Measurements from ENCODE around the gene EFNB2. TPM values are rescaled to one million over a fixed set of nuclear protein-coding genes. Genes with fewer than 3 reads are reported as not detected.

Gene EFNB2
- 0.81 TPM for total RNA-seq

GRCh38 chr13:106535552-106536243 is at the start of gene EFNB2:
TSS of gene EFNB2 (minus strand) at chr13:106535662. CDS start at chr13:106534964, 698 bp downstream.
- DNase-seq (ENCODE audit: low read depth in 2 of 3, low spot score in 2 of 3), result peak; percentile 79 to 91 (median 89)

DNA sequence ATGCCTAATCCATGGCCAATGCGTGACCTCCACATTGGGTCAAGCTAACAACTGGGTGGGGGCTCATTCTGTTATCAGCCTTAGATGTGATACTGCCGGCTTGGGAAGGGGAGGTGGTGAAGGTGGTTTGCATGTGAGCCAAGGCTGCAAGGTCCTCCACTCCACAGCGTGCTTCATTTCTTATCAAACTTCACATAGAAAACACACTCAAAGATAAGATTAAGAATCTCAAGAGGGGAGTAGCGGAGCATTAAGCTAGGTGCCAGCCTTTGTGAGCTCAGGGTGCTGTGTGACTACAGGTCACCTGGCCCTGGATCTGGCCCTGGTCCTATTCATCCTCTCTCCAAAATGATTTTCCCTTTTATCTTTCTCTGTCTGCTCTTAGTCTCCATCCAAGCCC is 45.8 kb upstream of the EFNB2 start:
- no peak for DNase-seq (ENCODE audit: low read depth in 2 of 3, low spot score in 2 of 3)

- DNase-seq (ENCODE audit: low read depth in 2 of 3, low spot score in 2 of 3), result no peak
These were observed 40.4 kb upstream of the EFNB2 start for GRCh38 chr13:106575896-106576295.

- no peak for DNase-seq (ENCODE audit: low read depth in 2 of 3, low spot score in 2 of 3)
These were observed 38.4 kb upstream of the EFNB2 start for GRCh38 chr13:106573868-106574267.

DNA sequence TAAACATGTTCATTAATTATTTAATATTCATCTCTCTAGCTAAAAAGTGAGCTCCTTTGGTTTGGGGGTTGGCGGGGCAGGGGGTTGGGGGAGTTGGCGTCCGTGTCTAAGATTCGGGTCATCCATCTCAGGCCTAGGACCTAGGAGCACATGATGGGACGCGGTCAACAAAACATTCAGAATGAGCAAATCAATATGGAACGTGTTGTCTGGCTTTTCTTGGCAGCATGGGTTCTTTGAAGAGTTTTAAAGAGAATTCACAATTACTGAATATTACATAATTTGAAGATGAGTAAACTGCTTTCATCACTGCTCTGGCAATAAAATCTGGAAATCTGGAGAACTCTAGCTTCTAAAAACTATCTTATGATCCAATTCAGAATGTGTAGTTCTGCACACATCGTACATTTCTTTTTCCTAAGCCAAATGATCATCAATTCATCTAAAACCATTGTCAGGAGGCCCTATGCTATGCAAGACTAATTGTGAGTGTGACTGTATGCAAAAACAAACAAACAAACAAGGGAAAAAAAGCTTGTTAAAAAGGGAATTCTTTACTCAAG is 37.9 kb upstream of the EFNB2 start:
- no peak for DNase-seq (ENCODE audit: low read depth in 2 of 3, low spot score in 2 of 3)

DNA sequence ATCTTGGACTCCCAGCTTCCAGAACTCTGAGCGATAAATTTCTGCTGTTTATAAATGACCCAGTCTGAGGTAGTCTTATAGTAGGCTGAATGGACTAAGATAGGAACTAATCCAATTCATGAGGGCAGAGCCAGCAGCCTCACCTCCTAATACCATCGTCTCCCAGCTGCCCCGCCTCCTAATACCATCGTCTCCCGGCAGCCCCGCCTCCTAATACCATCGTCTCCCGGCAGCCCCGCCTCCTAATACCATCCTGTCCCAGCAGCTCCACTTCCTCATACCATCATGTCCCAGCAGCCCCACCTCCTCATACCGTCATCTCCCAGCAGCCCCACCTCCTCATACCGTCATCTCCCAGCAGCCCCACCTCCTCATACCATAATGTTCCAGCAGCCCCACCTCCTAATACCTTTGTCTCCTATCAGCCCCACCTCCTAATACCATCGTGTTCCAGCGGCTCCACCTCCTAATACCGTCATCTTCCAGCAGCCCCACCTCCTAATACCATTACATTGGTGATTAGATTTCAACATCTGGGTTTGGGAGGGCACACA is 34.9 kb upstream of the EFNB2 start:
- DNase-seq (ENCODE audit: low read depth in 2 of 3, low spot score in 2 of 3), result peak in 2 of 3 donors; percentile 69 to 75

DNA sequence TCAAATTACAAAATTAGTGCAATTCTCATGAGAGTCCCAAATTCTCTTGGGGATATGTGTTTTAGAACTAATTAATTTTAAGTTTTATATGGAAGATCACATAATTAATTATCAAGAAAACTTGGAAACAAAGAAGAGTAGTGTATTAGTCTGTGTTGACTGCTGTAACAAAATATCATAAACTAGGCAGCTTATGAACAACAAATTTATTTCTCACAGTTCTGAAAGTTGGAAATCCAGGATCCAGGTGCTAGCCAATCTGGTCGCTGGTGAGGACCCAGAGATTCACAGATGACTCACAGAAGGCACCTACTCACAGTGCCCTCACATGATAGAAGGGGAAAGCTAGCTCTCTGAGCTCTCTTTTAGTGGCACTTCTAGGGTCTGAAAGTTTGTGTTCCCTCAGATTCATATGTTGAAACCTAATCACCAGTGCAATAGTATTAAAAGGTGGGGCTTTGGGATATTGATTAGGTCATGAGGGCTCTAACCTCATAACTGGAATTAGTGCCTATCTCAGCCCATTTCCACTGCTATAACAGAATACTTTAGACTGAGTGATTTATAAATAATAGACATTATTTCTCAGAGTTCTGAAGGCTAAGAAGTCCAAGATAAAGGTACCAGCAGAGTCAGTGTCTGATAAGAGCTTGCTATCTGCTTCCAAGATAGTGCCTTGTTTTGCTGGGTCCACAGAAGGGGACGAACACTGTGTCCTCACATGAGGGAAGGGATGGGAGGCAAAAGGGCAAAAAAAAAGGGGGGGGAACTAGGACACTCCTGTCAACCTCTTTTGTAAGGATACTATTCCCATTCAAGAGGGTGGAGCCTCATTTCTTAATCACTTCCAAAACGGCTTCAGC is 34.0 kb upstream of the EFNB2 start:
- no peak for DNase-seq (ENCODE audit: low read depth in 2 of 3, low spot score in 2 of 3)

- no peak for DNase-seq (ENCODE audit: low read depth in 2 of 3, low spot score in 2 of 3)
These were observed 33.0 kb upstream of the EFNB2 start for GRCh38 chr13:106568299-106569003.

- DNase-seq (ENCODE audit: low read depth in 2 of 3, low spot score in 2 of 3), result peak; percentile 90 to 96 (median 93)
These were observed 32.2 kb upstream of the EFNB2 start, which contains the start of gene ARGLU1 for GRCh38 chr13:106567474-106568298. TSS of gene ARGLU1 (minus strand) at chr13:106568137. CDS start at chr13:106567919, 218 bp downstream.

- peak in 1 of 3 donors; percentile 41 for DNase-seq (ENCODE audit: low read depth in 2 of 3, low spot score in 2 of 3)
These were observed 31.4 kb upstream of the EFNB2 start for GRCh38 chr13:106566641-106567473.

DNA sequence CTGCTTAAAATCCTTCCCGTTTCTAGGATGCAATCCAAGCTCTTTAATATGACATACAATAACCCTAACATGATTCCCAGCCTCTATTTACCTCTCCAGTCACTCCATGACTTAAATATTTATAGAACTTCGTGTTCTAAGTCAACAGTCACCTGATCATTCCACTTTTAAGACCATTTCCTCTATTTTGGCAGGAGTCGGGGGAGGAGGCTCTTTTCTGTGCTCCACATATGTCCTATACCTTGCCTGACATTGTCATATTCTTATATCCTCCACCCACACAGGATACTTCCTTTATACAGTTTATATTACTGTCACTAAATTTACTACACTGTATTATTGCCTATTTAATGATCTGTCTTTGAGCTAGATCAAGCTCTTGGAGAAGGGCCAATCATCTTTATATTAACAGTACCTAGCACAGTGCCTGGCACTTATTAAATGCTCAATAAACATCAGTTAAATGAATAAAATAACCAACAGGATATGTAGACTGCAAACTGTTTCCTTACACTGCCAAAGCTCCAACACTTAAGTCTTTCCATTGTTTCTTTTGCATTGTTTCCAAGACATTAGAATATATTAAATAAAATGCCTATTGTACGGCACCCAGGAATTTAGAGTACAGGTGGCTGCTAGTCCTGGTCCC is 29.8 kb upstream of the EFNB2 start:
- DNase-seq (ENCODE audit: low read depth in 2 of 3, low spot score in 2 of 3), result peak in 1 of 3 donors; percentile 8

DNA sequence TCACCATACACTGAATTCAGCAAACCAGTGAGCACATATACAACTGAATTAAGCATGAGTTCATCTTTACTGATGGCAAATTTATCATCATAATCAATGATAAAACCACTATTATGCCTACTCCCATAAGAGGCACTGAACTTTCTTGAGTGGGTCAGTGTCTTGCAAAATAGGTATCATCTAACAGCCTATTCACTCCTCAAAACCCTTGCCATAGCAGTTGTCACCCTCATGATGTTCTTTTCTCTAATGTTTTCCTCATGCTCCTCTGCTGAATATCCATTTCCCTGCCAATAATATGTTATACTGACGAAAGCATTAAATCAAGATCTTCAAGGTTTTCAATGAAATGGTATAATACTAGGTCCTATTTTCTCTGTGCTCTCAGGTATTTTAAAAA is 26.8 kb upstream of the EFNB2 start:
- DNase-seq (ENCODE audit: low read depth in 2 of 3, low spot score in 2 of 3), result no peak

GRCh38 chr13:106561551-106562170 is 26.2 kb upstream of the EFNB2 start:
- DNase-seq (ENCODE audit: low read depth in 2 of 3, low spot score in 2 of 3), result peak in 2 of 3 donors; percentile 48 to 51

GRCh38 chr13:106560821-106561220 is 25.4 kb upstream of the EFNB2 start:
- no peak for DNase-seq (ENCODE audit: low read depth in 2 of 3, low spot score in 2 of 3)

- DNase-seq (ENCODE audit: low read depth in 2 of 3, low spot score in 2 of 3), result no peak
These were observed 23.1 kb upstream of the EFNB2 start for GRCh38 chr13:106558527-106558926.

GRCh38 chr13:106555631-106556328 is 20.3 kb upstream of the EFNB2 start:
- DNase-seq (ENCODE audit: low read depth in 2 of 3, low spot score in 2 of 3), result no peak

GRCh38 chr13:106551751-106552150 is 16.3 kb upstream of the EFNB2 start:
- no peak for DNase-seq (ENCODE audit: low read depth in 2 of 3, low spot score in 2 of 3)

Data from hematopoietic multipotent progenitor cell (in vitro differentiated cells).